ENCODE measurements around the gene MBP.

Gene MBP

GRCh38 chr18:77065221-77065981 is 67.2 kb downstream of the MBP start:
- DNase-seq = peak; percentile 95 to 96

DNA sequence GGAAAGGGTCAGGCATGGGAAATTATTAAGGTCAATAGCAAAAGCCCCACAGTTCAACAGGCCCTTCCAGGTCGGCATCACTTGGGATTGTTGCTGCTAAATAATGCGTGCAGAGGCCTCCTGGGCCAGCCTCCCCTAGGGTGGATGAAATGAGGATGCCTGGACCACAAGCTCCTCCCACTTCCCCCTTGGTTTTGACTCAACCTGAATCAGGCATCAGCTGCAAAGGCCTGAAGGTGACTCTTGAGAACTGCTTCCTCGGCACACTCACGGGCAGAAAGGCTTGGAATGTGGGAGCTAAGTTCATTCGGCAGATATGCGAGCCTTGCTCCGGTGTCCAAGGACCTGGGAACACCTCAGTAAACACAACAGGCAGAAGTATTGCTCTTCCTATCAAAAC is 69.3 kb downstream of the MBP start:
- DNase-seq = peak; percentile 58 to 89

DNA sequence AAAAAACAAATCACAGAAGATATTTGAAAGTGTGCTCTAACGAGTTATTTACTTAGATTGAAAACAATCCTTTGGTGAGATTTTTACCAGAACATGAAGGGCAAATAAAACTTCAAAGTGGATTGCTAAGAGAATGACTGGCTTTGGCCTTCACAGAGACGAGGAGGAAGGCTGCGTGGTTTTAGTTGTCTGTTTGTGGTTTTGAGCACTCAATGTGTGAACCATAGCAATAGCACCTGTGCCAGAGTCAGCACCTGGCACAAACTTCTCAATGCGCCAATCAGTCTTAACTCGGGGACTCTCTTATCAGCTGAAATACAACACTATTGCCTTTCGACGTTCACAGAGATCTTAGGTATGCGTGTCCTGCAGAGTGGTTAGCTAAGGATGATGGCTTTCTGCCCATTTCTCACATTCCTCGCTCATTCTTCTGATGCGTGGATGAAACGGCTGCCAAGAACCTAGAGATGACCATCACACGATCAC is 70.0 kb downstream of the MBP start:
- DNase-seq = no peak

DNA sequence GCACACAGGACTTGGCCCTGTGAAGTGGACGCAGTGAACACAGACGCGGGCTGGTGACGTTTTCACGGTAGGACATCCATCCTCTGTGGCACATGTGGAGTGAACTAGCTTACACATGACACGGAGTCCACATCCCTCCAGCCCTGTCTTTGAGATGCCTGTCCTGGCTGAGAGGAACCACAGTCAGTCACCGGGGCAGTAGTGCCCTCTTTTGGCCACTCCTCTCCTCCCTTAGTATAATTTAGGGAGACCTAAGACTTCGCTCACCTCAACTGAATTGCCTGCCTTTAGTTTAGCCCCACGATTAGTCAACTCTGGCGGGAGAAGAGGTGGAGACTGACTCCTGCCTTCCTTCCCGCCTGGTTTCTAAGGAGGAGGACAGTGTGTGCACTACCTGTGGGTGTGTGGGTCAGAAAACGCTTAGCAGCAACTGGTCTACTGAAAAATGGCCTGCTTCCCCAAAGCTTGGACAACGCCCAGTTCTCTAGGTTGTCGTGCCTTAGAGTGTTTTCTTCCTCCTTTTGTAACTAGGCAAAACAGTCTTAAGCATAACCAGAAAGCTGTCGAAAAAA is 70.6 kb downstream of the MBP start:
- DNase-seq = peak; percentile 88 to 91

DNA sequence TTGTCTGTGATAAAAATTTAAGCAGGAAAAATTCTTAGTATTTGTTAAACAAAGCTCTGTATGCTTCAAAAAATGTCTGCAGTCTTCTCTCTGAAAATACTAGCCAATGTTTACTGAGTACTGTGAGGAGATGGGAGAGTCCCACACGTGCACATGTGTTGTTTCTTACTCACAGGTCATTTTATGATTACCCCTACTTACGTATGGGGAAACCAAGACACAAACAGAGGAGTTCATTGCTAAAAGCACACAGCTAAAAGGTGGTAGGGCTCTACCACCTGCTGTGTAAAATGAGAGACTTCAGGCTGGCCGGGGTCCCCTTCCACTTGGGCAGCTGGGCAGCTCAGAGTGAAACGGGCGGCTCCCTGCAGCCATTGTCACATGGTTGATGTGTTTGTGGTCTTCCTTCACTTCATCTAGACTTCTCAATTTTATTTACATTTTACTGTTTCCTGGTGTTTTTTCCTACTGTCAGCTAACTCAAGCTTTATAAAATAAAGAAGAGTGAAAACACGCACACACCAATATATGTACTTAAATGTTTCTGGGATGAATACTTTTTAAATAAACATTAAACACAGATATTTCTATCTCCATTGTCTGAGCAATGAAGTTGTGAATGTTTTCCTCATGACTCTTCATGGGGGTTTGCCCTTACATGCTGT is 71.2 kb downstream of the MBP start:
- DNase-seq = no peak

GRCh38 chr18:77060151-77060550 is 72.4 kb downstream of the MBP start:
- no peak for DNase-seq

DNA sequence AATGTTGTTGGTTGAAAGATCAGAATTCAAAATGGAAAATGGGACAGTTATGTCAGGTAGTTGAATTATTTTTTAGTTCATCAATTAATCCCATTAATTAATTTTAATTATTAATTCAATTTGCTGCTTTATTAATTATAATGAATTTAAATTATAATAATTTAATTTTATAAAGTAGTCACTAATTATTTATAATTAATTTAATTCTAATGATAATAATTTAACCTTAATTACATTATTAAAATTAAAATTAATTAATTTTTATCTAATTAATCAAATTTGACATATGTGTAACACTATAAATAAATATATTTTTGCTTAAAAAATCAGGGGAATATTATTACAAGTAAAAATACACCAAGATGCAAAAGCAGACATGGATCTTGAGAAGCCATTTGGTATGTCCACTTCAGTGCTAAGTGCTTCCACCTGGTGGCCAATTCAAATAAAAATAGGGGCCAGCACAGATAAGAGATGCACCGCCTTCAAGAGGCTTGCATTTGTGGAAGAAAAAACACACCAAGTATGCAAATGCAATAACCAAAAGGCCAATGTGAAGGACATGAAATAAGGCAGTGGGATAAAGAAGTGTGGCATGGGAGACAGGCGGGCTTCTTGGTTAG is 73.2 kb downstream of the MBP start:
- peak; percentile 74 to 84 for DNase-seq

GRCh38 chr18:77058290-77058835 is 74.2 kb downstream of the MBP start:
- no peak for DNase-seq

GRCh38 chr18:77057006-77057395 is 75.6 kb downstream of the MBP start:
- peak; percentile 50 to 73 for DNase-seq

GRCh38 chr18:77056344-77057005 is 76.1 kb downstream of the MBP start:
- DNase-seq = peak; percentile 62 to 82

GRCh38 chr18:77055429-77056300 is 76.9 kb downstream of the MBP start:
- peak in 1 of 2 donors; percentile 38 for DNase-seq

DNA sequence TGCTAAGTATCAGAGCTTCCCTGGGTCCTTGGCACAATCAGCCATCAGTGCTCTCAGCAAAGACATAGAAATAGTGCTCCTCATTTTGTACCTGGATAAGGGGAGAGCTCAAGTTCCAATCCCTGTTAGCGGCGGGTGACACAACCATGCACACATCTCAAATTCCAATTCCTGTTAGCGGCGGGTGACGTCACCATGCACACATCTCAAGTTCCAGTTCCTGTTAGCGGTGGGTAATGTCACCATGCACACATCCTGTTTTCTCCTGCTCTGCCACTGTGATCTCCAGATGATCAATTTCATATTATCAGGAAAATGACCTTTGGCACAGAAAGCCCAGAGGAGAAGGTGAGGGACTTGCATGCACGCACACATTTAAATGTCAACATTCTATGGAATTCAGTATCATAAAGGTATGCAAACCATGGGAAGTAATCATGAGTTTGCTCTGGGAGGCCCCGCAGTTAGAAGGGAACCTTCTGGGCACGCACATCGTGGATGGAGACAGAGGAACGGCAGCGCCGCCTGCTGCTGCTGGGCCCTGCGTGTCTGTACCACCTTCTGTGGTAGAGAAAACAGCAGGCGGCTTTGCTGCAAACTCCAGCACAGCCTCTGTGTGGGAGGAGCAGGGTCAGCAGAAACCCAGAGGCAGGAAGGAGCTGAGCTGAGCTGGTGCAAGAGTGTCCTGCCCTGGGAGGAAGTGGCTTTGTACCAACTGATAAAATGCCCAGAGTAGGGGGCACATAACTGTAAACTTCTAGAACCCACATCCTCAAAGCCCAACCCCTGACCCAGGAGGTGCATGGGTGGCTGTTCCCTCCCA is 77.8 kb downstream of the MBP start:
- DNase-seq = peak; percentile 95 to 99

DNA sequence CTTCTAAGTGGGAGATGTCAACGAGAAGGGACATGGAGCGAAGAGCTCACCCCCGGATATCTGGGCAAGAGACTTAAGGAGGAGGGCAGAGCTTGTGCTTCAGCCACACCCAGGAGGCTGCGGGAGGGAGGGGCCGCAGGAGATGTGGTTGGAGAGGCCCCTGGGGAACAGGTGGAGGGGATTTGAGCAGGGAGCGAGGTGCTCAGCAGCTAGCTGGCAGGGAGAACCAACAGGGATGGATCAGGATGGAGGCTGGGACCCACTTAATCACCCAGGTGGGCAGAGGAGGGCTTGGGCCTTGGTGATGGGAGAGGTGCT is 78.3 kb downstream of the MBP start:
- peak in 1 of 2 donors; percentile 31 for DNase-seq

DNA sequence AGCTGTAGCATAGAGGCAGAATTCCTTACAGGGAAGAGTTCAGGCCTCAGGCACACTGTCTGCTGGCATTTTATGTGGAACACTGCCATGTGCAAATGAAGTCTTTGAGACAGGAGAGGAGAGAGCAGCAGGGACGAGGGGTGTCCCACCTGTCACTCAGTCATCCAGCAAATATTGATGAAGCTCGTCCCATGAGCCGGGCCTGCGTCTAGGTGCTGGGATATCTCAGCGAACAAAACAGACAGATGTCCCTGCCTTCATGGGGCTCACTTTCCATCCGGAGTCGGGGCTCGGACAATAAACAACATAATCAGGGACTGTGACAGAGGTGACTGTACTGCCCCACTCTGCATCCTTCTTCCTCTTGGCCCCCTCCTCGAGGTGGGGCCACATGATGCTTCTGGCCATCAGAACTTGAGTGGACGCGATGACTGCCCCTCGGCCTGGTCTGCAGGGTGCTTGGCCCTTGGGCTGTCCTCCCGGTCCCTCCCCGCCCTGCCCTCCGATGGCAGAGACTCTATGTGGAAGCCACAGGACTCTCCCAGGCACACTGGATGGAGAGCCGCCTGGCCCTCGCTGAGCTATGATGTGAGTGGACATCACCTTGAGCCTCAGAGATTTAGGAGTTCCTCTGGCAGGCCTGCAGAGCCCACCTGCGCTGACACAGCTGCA is 78.8 kb downstream of the MBP start:
- no peak for DNase-seq

DNA sequence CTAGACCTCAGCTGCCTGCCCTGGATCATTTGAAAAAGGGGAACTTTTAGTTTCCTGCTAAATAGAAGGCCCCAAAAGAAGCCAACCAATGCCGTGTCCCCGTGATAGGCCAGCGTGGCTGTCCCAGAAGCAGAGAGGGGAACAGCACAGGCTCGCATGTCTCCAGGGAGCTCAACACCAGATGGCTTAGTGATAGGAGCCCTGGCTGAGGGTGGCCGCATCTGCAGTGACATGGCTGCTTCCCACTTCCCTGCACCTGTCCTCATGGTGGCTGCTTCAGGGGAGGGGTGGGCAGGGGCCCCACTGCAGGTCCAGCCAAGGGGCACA is 79.6 kb downstream of the MBP start:
- peak; percentile 83 to 87 for DNase-seq

GRCh38 chr18:77052297-77052982 is 80.1 kb downstream of the MBP start:
- no peak for DNase-seq

- DNase-seq = no peak
Observed at GRCh38 chr18:77051581-77052296, 80.8 kb downstream of the MBP start.

DNA sequence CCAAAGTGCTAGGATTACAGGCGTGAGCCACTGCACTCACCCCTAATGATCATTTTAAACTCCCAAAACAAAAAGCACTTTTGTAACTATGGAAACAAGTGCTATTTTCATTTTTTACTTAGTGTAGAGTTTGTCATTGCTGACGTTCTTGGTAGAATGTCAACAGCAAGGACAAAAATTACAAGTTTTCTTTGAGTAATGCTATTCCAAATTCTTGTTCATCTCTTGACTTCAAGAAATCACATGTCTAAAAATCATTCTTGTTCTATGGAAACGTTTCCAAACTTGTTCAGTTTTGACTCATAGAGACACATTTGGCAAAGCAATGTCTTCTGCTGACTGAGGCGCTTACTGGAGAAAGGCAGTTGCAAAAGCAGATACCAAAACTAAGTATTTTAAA is 82.6 kb downstream of the MBP start:
- peak in 1 of 2 donors; percentile 51 for DNase-seq

All from inflammatory macrophage (primary cell).